AML-193 (cell line): ENCODE measurements around the gene KSR2.
A peak's percentile ranks its signal among the peaks of the same experiment; 100 is the strongest.

Experiments used
- DNase-seq, 2 experiments: peaks; one replicate each; lab custom pipeline; 2025; lab: John Stamatoyannopoulos, UW

The KSR2 gene

GRCh38 chr12:117526757-117527478 is 441.9 kb downstream of the KSR2 start:
- no peak for DNase-seq

- DNase-seq, result no peak
These were observed 443.0 kb downstream of the KSR2 start for GRCh38 chr12:117525766-117526165.

GRCh38 chr12:117524806-117525205 is 444.0 kb downstream of the KSR2 start:
- DNase-seq, result no peak

GRCh38 chr12:117523971-117524370 is 444.8 kb downstream of the KSR2 start:
- no peak for DNase-seq

GRCh38 chr12:117522559-117522958 is 446.2 kb downstream of the KSR2 start:
- no peak for DNase-seq

GRCh38 chr12:117521867-117522266 is 446.9 kb downstream of the KSR2 start:
- DNase-seq, result no peak

GRCh38 chr12:117521346-117521745 is 447.4 kb downstream of the KSR2 start:
- DNase-seq, result peak; percentile 35 to 56

- DNase-seq, result no peak
These were observed 450.1 kb downstream of the KSR2 start for GRCh38 chr12:117518594-117519270.

- DNase-seq, result no peak
These were observed 451.5 kb downstream of the KSR2 start for GRCh38 chr12:117517219-117517739.

GRCh38 chr12:117516034-117516433 is 452.8 kb downstream of the KSR2 start:
- DNase-seq, result no peak

- no peak for DNase-seq
These were observed 454.8 kb downstream of the KSR2 start for GRCh38 chr12:117514016-117514415.

GRCh38 chr12:117513353-117513752 is 455.4 kb downstream of the KSR2 start:
- DNase-seq, result no peak

GRCh38 chr12:117508468-117508867 is 460.3 kb downstream of the KSR2 start:
- DNase-seq, result no peak

GRCh38 chr12:117507548-117507947 is 461.2 kb downstream of the KSR2 start:
- no peak for DNase-seq

GRCh38 chr12:117506333-117506732 is 462.5 kb downstream of the KSR2 start:
- DNase-seq, result no peak

- no peak for DNase-seq
These were observed 466.2 kb downstream of the KSR2 start for GRCh38 chr12:117502633-117503032.

- no peak for DNase-seq
These were observed 466.6 kb downstream of the KSR2 start for GRCh38 chr12:117502233-117502632.

- DNase-seq, result peak in 1 of 2 experiments; percentile 8
These were observed 467.5 kb downstream of the KSR2 start for GRCh38 chr12:117501076-117501869.

GRCh38 chr12:117499759-117500485 is 468.9 kb downstream of the KSR2 start:
- DNase-seq, result no peak

GRCh38 chr12:117498880-117499279 is 469.9 kb downstream of the KSR2 start:
- no peak for DNase-seq

- DNase-seq, result no peak
These were observed 470.5 kb downstream of the KSR2 start for GRCh38 chr12:117498256-117498655.

- no peak for DNase-seq
These were observed 471.4 kb downstream of the KSR2 start for GRCh38 chr12:117497407-117497806.
